ENCODE measurements around the gene PSMD12. TPM values are rescaled to one million over a fixed set of nuclear protein-coding genes. Genes with fewer than 3 reads are reported as not detected.
"Not testable (repeated sequence)": the region's sequence is repeated elsewhere in the genome, so short reads cannot be mapped to it uniquely, and the experiment has no call there.

PSMD12 gene
- total RNA-seq, 1 donor from 2014 or later, result 36.4 TPM

GRCh38 chr17:67315865-67316264, 50.5 kb downstream of the PSMD12 start:
- Mint-ChIP-seq H3K9me3 (ENCODE audit: unreplicated experiment) (no peaks in the 10 kb centered on the region), H3K27me3 (ENCODE audit: unreplicated experiment) (no peaks in the 10 kb centered on the region), H3K4me3 (ENCODE audit: unreplicated experiment) (no peak overlapping the region), H3K36me3 (ENCODE audit: unreplicated experiment) (no peaks in the 10 kb centered on the region), H3K27ac (ENCODE audit: unreplicated experiment) (no peak overlapping the region), H3K4me1 (ENCODE audit: unreplicated experiment) (no peaks in the 10 kb centered on the region)
- TF ChIP-seq CTCF (IDR thresholded peaks at IDR 0.05), result no peak
- no peak for DNase-seq (ENCODE audit: extremely low spot score, unreplicated experiment)

- Mint-ChIP-seq H3K27ac (ENCODE audit: unreplicated experiment) (no peak overlapping the region), H3K9me3 (ENCODE audit: unreplicated experiment) (no peaks in the 10 kb centered on the region)
Observed at GRCh38 chr17:67312265-67312664, 54.1 kb downstream of the PSMD12 start.

GRCh38 chr17:67311575-67311974, 54.8 kb downstream of the PSMD12 start:
- Mint-ChIP-seq H3K4me1 (ENCODE audit: unreplicated experiment) (no peaks in the 10 kb centered on the region), H3K27ac (ENCODE audit: unreplicated experiment) (no peak overlapping the region), H3K27me3 (ENCODE audit: unreplicated experiment) (no peaks in the 10 kb centered on the region), H3K9me3 (ENCODE audit: unreplicated experiment) (no peaks in the 10 kb centered on the region), H3K4me3 (ENCODE audit: unreplicated experiment) (no peak overlapping the region), H3K36me3 (ENCODE audit: unreplicated experiment) (no peaks in the 10 kb centered on the region)
- no peak for TF ChIP-seq CTCF (IDR thresholded peaks at IDR 0.05)
- no peak for DNase-seq (ENCODE audit: extremely low spot score, unreplicated experiment)

More at GRCh38 chr17:67312265-67312664, 54.1 kb downstream of the PSMD12 start:
- Mint-ChIP-seq H3K36me3 (ENCODE audit: unreplicated experiment) (no peaks in the 10 kb centered on the region), H3K4me3 (ENCODE audit: unreplicated experiment) (no peak overlapping the region), H3K4me1 (ENCODE audit: unreplicated experiment) (no peaks in the 10 kb centered on the region), H3K27me3 (ENCODE audit: unreplicated experiment) (no peaks in the 10 kb centered on the region)
- DNase-seq (ENCODE audit: extremely low spot score, unreplicated experiment), result no peak
- no peak for TF ChIP-seq CTCF (IDR thresholded peaks at IDR 0.05)

- TF ChIP-seq CTCF (IDR thresholded peaks at IDR 0.05), result no peak
- H3K4me1 Mint-ChIP-seq (ENCODE audit: unreplicated experiment), result no peaks in the 10 kb centered on the region
- DNase-seq (ENCODE audit: extremely low spot score, unreplicated experiment), result no peak
- no peaks in the 10 kb centered on the region for H3K36me3 Mint-ChIP-seq (ENCODE audit: unreplicated experiment)
- H3K4me3 Mint-ChIP-seq (ENCODE audit: unreplicated experiment), result no peak overlapping the region
- H3K27me3 Mint-ChIP-seq (ENCODE audit: unreplicated experiment), result no peaks in the 10 kb centered on the region
- no peaks in the 10 kb centered on the region for H3K9me3 Mint-ChIP-seq (ENCODE audit: unreplicated experiment)
- no peak overlapping the region for H3K27ac Mint-ChIP-seq (ENCODE audit: unreplicated experiment)
Observed at GRCh38 chr17:67310406-67310805, 56.0 kb downstream of the PSMD12 start.

- not testable (repeated sequence) for H3K4me1 Mint-ChIP-seq (ENCODE audit: unreplicated experiment); H3K9me3 Mint-ChIP-seq (ENCODE audit: unreplicated experiment); H3K4me3 Mint-ChIP-seq (ENCODE audit: unreplicated experiment); DNase-seq (ENCODE audit: extremely low spot score, unreplicated experiment); H3K36me3 Mint-ChIP-seq (ENCODE audit: unreplicated experiment); H3K27ac Mint-ChIP-seq (ENCODE audit: unreplicated experiment); H3K27me3 Mint-ChIP-seq (ENCODE audit: unreplicated experiment)
Observed at GRCh38 chr17:67305446-67306235, 60.7 kb downstream of the PSMD12 start.

Measured in osteocyte (in vitro differentiated cells).